CD8-positive, alpha-beta memory T cell (primary cell): Measurements from ENCODE around the gene ITPR2. TPM values are rescaled to one million over a fixed set of nuclear protein-coding genes. Genes with fewer than 3 reads are reported as not detected.

Source experiments
- CTCF ChIA-PET: fragments of 350-600 bp; sonication (Branson Sonifier 250); formaldehyde crosslinking; loops from one replicate; lab custom pipeline; 2021; ENCODE audit warnings: antibody characterized with exemption; lab: Charles Lee
- POLR2A ChIA-PET: fragments of 350-600 bp; sonication (Branson Sonifier 250); formaldehyde crosslinking; loops from one replicate; lab custom pipeline; 2021; ENCODE audit warnings: antibody characterized with exemption; lab: Charles Lee
- DNase-seq, 5 donors: peaks; one replicate each; pipeline versions ENCODE4 v3.0.0 to v3.0.0-alpha.2; 2020 to 2022; ENCODE audit warnings: mixed read lengths in 1 of 5
- H3K27ac ChIP-seq: one replicate; pipeline ENCODE4 v1.7.0; 2013; ENCODE audit warnings: low read depth, mild to moderate bottlenecking, low read length, moderate library complexity
- H3K27me3 ChIP-seq: 2 replicates; pipeline ENCODE4 v1.7.0; 2013; ENCODE audit warnings: low read length, mild to moderate bottlenecking; ENCODE audit not compliant: insufficient read depth, poor library complexity, severe bottlenecking
- H3K36me3 ChIP-seq: 2 replicates; pipeline ENCODE4 v1.7.0; 2013; ENCODE audit warnings: mild to moderate bottlenecking, low read length, moderate library complexity; ENCODE audit not compliant: insufficient read depth
- H3K4me1 ChIP-seq: 2 replicates; pipeline ENCODE4 v1.7.0; 2013; ENCODE audit warnings: mild to moderate bottlenecking, low read length, moderate library complexity; ENCODE audit not compliant: insufficient read depth
- H3K4me3 ChIP-seq: 2 replicates; pipeline ENCODE4 v1.7.0; 2013; ENCODE audit warnings: mild to moderate bottlenecking, low read length
- H3K9me3 ChIP-seq: 2 replicates; pipeline ENCODE4 v1.7.0; 2013; ENCODE audit warnings: mild to moderate bottlenecking, low read length
- H3K27ac Mint-ChIP-seq, 8 donors: one replicate each; pipeline ENCODE4 v1.8.0; 2020 to 2021; ENCODE audit warnings: mixed read lengths in 8 of 8, mild to moderate bottlenecking in 6 of 8, inconsistent platforms in 3 of 8, moderate library complexity in 3 of 8
- H3K27me3 Mint-ChIP-seq, 2 donors: one replicate each; pipeline ENCODE4 v1.8.0; 2020 to 2021; ENCODE audit warnings: mixed read lengths in 2 of 2, mild to moderate bottlenecking in 1 of 2, moderate library complexity in 1 of 2
- H3K36me3 Mint-ChIP-seq, 3 donors: one replicate each; pipeline ENCODE4 v1.8.0; 2020 to 2021; ENCODE audit warnings: mixed read lengths in 3 of 3, inconsistent platforms in 1 of 3, mild to moderate bottlenecking in 1 of 3
- H3K4me1 Mint-ChIP-seq, 3 donors: one replicate each; pipeline ENCODE4 v1.8.0; 2020 to 2021; ENCODE audit warnings: mixed read lengths in 3 of 3, inconsistent platforms in 1 of 3, mild to moderate bottlenecking in 1 of 3
- H3K4me3 Mint-ChIP-seq, 7 donors: one replicate each; pipeline ENCODE4 v1.8.0; 2020 to 2021; ENCODE audit warnings: mixed read lengths in 7 of 7, mild to moderate bottlenecking in 6 of 7, moderate library complexity in 4 of 7, inconsistent platforms in 2 of 7
- H3K9me3 Mint-ChIP-seq, 5 donors: one replicate each; pipeline ENCODE4 v1.8.0; 2020 to 2022; ENCODE audit warnings: mixed read lengths in 5 of 5, mild to moderate bottlenecking in 3 of 5, moderate library complexity in 2 of 5, inconsistent platforms in 1 of 5
- polyA plus RNA-seq: library from polyadenylated mRNA; unstranded; fragments of 300-500 nt; fragmentation: Illumina TruSeq; gene quantifications from one replicate; pipeline ENCODE4 v1.2.3, GENCODE V29; 2021
- total RNA-seq, 2 experiments: library from RNA; stranded (reverse); gene quantifications; one replicate each; pipeline ENCODE4 v1.2.3, GENCODE V29; 2021

Gene ITPR2
- total and polyA plus RNA-seq, 3 experiments from 2014 or later, result 13.0 to 29.4 (median 24.0) TPM

GRCh38 chr12:26426652-26427051, 406.3 kb downstream of the ITPR2 start:
- peaks cover 0 to 4% (median 4%) of the 10 kb centered on the region in 3 donors for H3K4me1 Mint-ChIP-seq
- CTCF ChIA-PET, result no interaction called here

GRCh38 chr12:26425587-26426260, 407.3 kb downstream of the ITPR2 start:
- no peaks in the 10 kb centered on the region for H3K9me3 ChIP-seq
- Mint-ChIP-seq H3K27me3 (no peaks in the 10 kb centered on the region), H3K4me1 (peaks cover 2 to 4% (median 4%) of the 10 kb centered on the region in 3 donors), H3K36me3 (peaks cover 12 to 36% (median 24%) of the 10 kb centered on the region in 3 donors), H3K27ac (no peak overlapping the region), H3K9me3 (no peaks in the 10 kb centered on the region), H3K4me3 (no peak overlapping the region)
- no peak for DNase-seq
- H3K27ac ChIP-seq, result no peak overlapping the region
- no peaks in the 10 kb centered on the region for H3K36me3 ChIP-seq
- ChIA-PET CTCF (no interaction called here), POLR2A (no interaction called here)
- no peaks in the 10 kb centered on the region for H3K27me3 ChIP-seq
- H3K4me3 ChIP-seq, result no peak overlapping the region
- H3K4me1 ChIP-seq, result no peaks in the 10 kb centered on the region

More at GRCh38 chr12:26426652-26427051, 406.3 kb downstream of the ITPR2 start:
- no peak for DNase-seq
- H3K27ac Mint-ChIP-seq, result no peak overlapping the region
- Histone ChIP-seq H3K4me3 (no peak overlapping the region), H3K4me1 (no peaks in the 10 kb centered on the region), H3K9me3 (no peaks in the 10 kb centered on the region), H3K27me3 (no peaks in the 10 kb centered on the region), H3K27ac (no peak overlapping the region), H3K36me3 (no peaks in the 10 kb centered on the region)
- POLR2A ChIA-PET, result no interaction called here
- no peaks in the 10 kb centered on the region for H3K27me3 Mint-ChIP-seq
- H3K4me3 Mint-ChIP-seq, result no peak overlapping the region
- no peaks in the 10 kb centered on the region for H3K9me3 Mint-ChIP-seq
- H3K36me3 Mint-ChIP-seq, result peaks cover 12 to 32% (median 24%) of the 10 kb centered on the region in 3 donors

- Histone ChIP-seq H3K4me3 (no peak overlapping the region), H3K4me1 (no peaks in the 10 kb centered on the region), H3K9me3 (no peaks in the 10 kb centered on the region), H3K27ac (no peak overlapping the region), H3K36me3 (no peaks in the 10 kb centered on the region), H3K27me3 (no peaks in the 10 kb centered on the region)
- Mint-ChIP-seq H3K27me3 (no peaks in the 10 kb centered on the region), H3K9me3 (no peaks in the 10 kb centered on the region), H3K27ac (no peak overlapping the region), H3K36me3 (peaks cover 16 to 43% (median 21%) of the 10 kb centered on the region in 3 donors), H3K4me3 (no peak overlapping the region), H3K4me1 (peaks cover 2 to 4% (median 4%) of the 10 kb centered on the region in 3 donors)
- DNase-seq, result no peak
- POLR2A ChIA-PET, result no interaction called here
- CTCF ChIA-PET, result no interaction called here
These were observed 410.1 kb downstream of the ITPR2 start for GRCh38 chr12:26422839-26423398.

- no peaks in the 10 kb centered on the region for H3K27me3 ChIP-seq
- Mint-ChIP-seq H3K9me3 (no peaks in the 10 kb centered on the region), H3K27me3 (no peaks in the 10 kb centered on the region), H3K27ac (no peak overlapping the region), H3K4me1 (peaks cover 0 to 2% (median 0%) of the 10 kb centered on the region in 3 donors), H3K36me3 (peaks cover 26 to 62% (median 31%) of the 10 kb centered on the region in 3 donors), H3K4me3 (no peak overlapping the region)
- no peak overlapping the region for H3K4me3 ChIP-seq
- CTCF ChIA-PET, result no interaction called here
- DNase-seq, result no peak
- no peak overlapping the region for H3K27ac ChIP-seq
- H3K9me3 ChIP-seq, result no peaks in the 10 kb centered on the region
- POLR2A ChIA-PET, result interaction anchor here (0.6 kb wide), 1 partner anchor 67 kb away, joined by 4 read pairs; no protein-coding TSS in a partner anchor
- no peaks in the 10 kb centered on the region for H3K36me3 ChIP-seq
- H3K4me1 ChIP-seq, result no peaks in the 10 kb centered on the region
These were observed 416.4 kb downstream of the ITPR2 start for GRCh38 chr12:26416550-26416949.

- H3K27me3 ChIP-seq, result no peaks in the 10 kb centered on the region
- POLR2A ChIA-PET, result no interaction called here
- no peaks in the 10 kb centered on the region for H3K9me3 ChIP-seq
- CTCF ChIA-PET, result no interaction called here
- no peak for DNase-seq
- H3K36me3 ChIP-seq, result no peaks in the 10 kb centered on the region
- peaks cover 29 to 57% (median 35%) of the 10 kb centered on the region in 3 donors for H3K36me3 Mint-ChIP-seq
- H3K27ac Mint-ChIP-seq, result no peak overlapping the region
- no peak overlapping the region for H3K27ac ChIP-seq
- no peak overlapping the region for H3K4me3 Mint-ChIP-seq
- no peaks in the 10 kb centered on the region for H3K4me1 ChIP-seq
- H3K4me3 ChIP-seq, result no peak overlapping the region
- no peaks in the 10 kb centered on the region for H3K4me1 Mint-ChIP-seq
- no peaks in the 10 kb centered on the region for H3K27me3 Mint-ChIP-seq
- no peaks in the 10 kb centered on the region for H3K9me3 Mint-ChIP-seq
These were observed 422.3 kb downstream of the ITPR2 start for GRCh38 chr12:26410689-26411088.

- no peaks in the 10 kb centered on the region for H3K4me1 ChIP-seq
These were observed 426.2 kb downstream of the ITPR2 start for GRCh38 chr12:26406813-26407212.

GRCh38 chr12:26406391-26406790, 426.6 kb downstream of the ITPR2 start:
- Histone ChIP-seq H3K9me3 (no peaks in the 10 kb centered on the region), H3K36me3 (no peaks in the 10 kb centered on the region), H3K4me3 (no peak overlapping the region), H3K27me3 (no peaks in the 10 kb centered on the region), H3K4me1 (no peaks in the 10 kb centered on the region), H3K27ac (no peak overlapping the region)
- no peak for DNase-seq
- Mint-ChIP-seq H3K4me3 (no peak overlapping the region), H3K36me3 (peaks cover 16 to 28% (median 17%) of the 10 kb centered on the region in 3 donors), H3K27me3 (no peaks in the 10 kb centered on the region), H3K9me3 (no peaks in the 10 kb centered on the region), H3K27ac (no peak overlapping the region), H3K4me1 (no peaks in the 10 kb centered on the region)
- ChIA-PET CTCF (no interaction called here), POLR2A (no interaction called here)

More at GRCh38 chr12:26406813-26407212, 426.2 kb downstream of the ITPR2 start:
- Mint-ChIP-seq H3K36me3 (peaks cover 17 to 31% (median 17%) of the 10 kb centered on the region in 3 donors), H3K27ac (no peak overlapping the region), H3K27me3 (no peaks in the 10 kb centered on the region), H3K9me3 (no peaks in the 10 kb centered on the region), H3K4me1 (no peaks in the 10 kb centered on the region), H3K4me3 (no peak overlapping the region)
- H3K36me3 ChIP-seq, result no peaks in the 10 kb centered on the region
- POLR2A ChIA-PET, result no interaction called here
- no peak overlapping the region for H3K4me3 ChIP-seq
- CTCF ChIA-PET, result no interaction called here
- H3K27me3 ChIP-seq, result no peaks in the 10 kb centered on the region
- no peaks in the 10 kb centered on the region for H3K9me3 ChIP-seq
- DNase-seq, result no peak
- no peak overlapping the region for H3K27ac ChIP-seq

- no peaks in the 10 kb centered on the region for H3K27me3 ChIP-seq
- H3K9me3 Mint-ChIP-seq, result no peaks in the 10 kb centered on the region
- H3K36me3 ChIP-seq, result peaks cover 8% of the 10 kb centered on the region
- peaks cover 11 to 20% (median 12%) of the 10 kb centered on the region in 3 donors for H3K36me3 Mint-ChIP-seq
- H3K27ac ChIP-seq, result no peak overlapping the region
- no peaks in the 10 kb centered on the region for H3K4me1 ChIP-seq
- H3K27ac Mint-ChIP-seq, result no peak overlapping the region
- H3K4me3 Mint-ChIP-seq, result no peak overlapping the region
- POLR2A ChIA-PET, result no interaction called here
- no peak overlapping the region for H3K4me3 ChIP-seq
- no peaks in the 10 kb centered on the region for H3K9me3 ChIP-seq
- H3K4me1 Mint-ChIP-seq, result no peaks in the 10 kb centered on the region
- no peaks in the 10 kb centered on the region for H3K27me3 Mint-ChIP-seq
- CTCF ChIA-PET, result no interaction called here
- no peak for DNase-seq
These were observed 429.4 kb downstream of the ITPR2 start for GRCh38 chr12:26403601-26404000.
